Nucleus accumbens (tissue), 56 donors: ENCODE results near the gene NAT9.

Source experiments
- DNase-seq, 56 donors: peaks; one replicate each; lab custom pipeline; 2025; lab: John Stamatoyannopoulos, UW

The NAT9 gene

DNA sequence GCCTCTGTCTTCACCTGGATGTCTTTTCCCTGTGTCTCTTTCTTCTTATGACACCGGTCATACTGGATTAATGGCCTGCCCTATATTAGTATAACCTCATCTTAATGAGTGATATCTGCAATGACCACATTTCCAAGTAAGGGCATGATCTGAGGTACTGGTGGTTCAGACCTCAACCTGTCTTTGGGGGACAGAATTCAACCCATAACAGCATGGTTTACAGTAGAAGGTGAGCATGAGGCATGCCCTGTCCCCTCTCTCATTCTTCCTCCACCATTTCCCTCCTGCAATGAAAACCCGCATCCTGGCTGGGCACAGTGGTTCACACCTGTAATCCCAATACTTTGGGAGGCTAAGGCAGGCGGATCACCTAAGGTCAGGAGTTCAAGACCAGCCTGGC lies 41.9 kb downstream of the NAT9 start:
- DNase-seq, result no peak

DNA sequence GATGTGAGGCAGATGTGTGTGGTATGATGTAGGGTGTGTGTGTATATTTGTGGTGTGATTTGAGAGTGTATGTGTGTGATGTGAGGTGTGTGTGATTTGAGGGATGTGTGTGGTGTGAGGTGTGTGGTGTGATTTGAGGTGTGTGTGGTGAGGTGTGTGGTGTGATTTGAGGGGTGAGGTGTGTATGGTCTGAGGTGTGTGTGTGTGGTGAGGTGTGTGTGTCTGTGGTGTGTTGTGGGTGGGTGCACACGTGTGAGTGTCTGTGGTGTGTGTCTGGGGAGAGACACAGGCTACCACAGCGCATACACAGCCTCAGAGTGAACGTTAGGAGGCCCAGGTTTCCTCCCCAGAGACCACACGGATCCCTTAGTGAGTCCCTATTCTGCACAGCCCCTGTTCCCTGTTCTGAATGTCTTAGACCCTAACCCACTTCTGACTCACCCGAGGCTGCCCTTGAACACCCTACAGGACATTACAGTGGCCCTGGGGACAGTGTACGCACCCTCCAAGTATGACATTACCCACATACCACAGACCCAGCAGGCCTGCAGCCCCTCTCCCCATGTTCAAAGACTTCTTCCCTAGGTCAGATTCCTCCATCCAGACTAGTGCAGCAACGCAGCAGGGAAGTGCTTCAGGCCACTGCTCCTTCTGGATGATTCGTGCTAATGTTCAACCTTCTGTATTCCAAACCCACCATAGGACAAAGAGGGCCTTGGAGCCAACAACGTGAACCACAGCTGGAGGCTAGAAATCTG lies 42.6 kb downstream of the NAT9 start:
- DNase-seq, result no peak

DNA sequence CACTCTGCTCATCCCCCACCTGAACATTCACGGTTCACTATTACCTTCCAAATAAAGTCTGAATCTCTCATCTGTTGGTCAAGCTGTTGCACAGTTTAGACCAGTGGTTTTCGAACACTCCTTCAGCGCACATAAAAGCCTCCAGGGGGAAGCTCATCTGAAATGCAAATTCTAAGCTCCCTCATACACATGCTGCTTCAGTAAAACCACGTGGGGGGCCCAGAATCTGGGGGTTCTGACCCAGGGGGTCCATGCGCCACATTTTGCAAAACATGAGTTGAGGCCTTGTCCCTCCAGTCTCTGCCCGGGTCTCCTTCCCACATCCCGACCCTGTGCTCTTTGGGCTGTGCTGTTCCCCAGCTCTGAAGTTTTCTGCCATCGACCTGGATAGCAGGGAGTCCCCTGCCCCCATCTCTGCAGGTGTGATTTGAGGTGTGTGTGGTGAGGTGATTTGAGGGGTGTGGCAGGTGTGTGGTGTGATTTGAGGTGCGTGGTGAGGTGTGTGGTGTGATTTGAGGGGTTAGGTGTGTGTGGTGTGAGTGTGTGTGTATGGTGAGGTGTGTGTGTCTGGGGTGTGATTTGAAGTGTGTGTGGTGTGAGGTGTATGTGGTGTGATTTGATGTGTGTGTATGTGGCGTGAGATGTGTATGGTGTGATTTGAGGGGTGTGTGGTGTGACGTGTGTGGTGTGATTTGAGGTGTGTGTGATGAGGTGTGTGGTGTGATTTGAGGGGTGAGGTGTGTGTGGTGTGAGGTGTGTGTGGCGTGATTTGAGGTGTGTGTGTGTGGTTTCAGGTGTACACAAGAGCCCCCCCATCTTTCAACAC lies 43.9 kb downstream of the NAT9 start:
- no peak for DNase-seq

DNA sequence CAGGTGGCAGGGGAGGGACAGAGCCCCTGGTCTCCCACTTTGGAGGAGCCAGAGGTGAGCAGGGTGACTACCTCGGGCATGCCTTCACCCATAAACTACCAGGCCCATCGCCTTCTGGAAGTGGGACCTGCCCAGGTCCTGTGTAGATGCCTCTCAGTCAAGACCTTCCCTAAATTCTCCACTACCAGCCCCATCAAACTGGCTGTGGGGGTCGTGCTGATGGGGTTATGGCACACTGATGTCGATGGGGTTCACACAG lies 44.9 kb downstream of the NAT9 start:
- no peak for DNase-seq

DNA sequence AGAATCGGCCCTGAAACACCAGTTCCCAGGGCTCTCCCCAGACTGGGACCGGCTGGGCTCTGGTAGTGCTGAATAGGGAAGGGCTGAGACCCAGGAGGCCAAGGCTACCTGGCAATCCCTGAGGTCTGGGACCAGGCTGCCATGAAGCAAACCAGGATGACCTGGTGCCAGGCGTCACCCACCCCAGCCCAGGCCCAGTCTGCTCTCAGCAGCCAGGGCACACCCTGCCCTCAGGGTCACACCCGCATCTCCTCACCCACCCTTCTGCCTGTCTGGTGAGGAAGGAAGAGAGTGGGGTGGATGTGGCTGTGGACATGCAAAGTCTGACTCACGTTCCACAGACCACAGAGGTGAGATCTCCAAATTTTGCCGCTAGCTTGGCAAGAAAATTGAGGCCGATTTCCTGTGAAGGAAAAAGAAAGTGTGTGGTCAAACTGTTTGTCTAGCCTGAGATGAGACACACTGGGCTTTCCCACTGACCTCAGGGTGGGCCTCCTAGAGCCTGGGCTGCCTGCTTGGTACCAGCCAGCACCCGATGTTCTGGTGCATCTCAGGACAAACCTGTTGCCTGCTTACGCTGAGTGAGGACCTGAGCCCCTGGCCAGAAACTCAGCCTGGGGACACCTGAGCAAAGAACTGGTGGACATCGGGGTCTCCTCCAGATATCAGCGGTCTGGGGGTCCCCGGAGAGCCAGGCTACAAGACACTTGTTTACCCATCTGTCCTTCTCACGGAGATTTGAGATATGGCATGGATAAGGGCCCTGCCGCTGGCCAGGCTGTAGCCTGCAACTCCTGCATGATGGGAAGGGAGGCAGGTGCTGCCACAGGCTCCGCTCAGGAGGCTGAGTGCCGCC lies 45.4 kb downstream of the NAT9 start:
- no peak for DNase-seq

DNA sequence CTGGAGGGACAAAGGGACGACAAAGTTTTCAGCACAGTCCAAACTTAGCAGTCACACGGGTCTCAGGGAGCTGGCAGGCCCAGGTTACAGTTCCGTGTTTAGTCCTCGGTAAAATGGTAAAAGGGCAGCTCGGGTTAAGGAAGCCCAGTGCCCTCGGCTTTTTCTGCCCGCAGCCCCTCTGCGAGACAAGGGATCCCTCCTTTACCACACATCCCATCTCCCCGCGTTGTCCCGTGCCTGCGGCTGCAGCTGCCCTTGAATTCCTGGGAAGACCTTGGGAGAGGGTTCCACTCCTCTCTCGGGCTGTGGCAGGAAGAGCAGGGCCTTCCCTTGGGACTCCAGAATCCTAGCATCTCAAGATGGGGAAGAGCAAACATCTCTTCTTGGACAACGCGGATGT lies 46.3 kb downstream of the NAT9 start:
- DNase-seq, result no peak

DNA sequence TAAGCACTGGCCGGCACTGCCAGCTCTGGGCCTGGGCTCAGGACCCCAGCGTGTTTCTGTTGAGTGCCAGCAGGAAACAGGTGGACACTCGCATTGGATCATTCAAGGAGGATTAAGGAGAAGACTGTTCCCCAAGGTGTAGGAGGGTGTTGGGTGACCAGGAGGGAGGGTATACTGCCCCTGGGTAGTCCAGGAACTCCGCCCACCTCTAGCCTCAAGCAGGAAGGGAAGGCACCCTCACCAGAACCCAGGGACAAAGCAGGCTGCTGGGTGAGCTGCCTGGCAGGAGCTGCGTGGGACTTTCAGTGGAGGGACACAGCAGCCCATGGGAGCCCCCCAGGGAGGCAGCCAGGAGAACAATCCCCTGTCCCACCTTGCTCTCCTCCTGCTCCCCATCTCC lies 46.8 kb downstream of the NAT9 start:
- no peak for DNase-seq

DNA sequence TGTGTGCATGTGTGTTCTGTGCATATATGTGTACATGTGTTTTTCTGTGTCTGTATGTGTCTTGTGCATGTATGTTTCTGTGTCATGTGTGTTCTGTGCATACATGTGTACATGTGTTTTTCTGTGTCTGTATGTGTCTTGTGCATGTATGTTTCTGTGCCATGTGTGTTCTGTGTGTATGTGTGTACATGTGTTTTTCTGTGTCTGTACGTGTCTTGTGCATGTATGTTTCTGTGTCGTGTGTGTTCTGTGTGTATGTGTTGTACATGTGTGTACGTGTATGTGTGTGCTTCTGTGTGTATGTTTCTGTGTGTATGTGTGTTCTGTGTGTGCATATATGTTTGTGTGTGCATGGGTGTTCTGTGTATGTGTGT lies 47.5 kb downstream of the NAT9 start:
- DNase-seq, result no peak

DNA sequence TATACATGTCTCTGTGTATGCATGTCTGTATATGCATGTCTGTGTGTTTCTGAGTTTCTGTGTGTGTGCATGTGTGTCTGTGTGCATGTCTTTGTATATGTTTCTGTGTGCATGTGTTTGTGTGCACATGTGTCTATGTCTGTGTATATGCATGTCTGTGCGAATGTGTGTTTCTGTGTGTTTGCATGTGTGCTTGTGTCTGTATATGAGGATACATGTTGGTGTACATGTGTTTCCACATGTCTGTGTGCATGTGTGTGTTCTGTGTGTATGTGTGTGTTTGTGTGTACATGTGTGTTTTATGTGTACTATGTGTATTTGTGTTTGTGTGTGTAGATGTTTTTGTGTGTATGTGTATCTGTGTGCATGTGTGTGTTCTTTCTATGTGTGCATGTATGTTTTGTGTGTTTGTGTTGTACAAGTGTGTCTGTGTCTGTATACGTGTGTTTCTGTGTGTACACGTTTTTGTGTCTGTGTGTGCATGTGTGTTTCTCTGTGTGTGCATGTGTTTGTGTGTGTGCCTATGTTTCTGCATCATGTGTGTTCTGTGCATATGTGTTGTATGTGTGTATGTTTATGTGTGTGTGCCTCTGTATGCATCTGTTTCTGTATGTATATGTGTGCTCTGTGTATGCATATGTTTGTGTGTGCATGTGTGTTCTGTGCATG lies 48.0 kb downstream of the NAT9 start:
- DNase-seq, result no peak

DNA sequence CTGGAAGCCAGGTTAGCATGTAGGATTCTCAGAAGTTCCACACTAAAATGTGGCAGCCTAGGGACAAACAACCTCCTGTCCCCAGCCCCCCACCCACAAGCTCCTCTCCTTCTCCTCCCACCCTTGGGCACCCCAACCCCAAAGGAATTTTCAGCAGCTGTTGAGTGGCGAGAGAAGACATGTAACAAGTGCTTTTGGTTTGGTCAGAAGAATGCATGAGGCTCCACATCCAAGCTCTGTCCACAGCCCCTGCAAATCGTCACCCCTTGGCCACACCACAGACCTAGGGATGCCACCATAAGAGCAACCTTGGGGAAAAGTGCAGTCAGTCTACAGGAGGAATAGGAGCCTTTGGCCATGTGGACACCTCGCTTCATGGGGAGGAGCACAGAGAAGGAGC lies 51.0 kb downstream of the NAT9 start:
- DNase-seq, result no peak

DNA sequence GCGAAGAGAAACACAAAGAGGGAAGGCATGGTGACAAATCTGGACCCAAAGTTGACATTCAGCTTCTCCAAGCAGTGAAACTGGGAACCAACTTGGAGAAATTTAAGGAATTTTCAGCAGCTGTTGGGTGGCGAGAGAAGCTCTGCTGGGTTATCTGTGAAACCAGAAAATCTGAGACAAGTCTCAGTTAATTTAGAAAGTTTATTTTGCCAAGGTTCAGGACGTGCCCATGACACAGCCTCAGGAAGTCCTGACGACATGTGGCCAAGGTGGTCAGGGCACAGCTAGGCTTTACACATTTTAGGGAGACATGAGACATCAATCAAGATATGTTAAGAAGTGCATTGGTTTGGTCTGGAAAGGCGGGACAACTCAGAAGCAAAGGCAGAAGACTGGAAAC lies 52.3 kb downstream of the NAT9 start:
- no peak for DNase-seq

DNA sequence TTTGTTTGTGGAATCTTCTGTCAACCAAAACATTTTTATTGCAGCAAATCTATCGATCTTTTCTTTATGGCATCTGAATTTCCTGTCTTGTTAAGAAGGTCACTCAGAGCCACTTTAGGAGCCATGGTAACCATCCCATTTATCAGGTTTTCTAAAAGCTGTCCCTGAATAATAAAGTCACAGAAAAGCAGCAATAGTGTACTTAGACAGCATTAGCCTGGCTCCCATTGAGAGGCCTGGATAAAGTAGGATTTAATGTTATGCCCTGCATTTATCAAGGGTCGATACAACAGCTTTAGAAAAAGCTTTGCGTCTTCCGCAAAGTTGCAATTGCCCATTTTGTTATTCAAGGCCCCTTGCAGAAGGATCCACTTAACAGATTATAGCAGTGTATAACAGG lies 53.4 kb downstream of the NAT9 start:
- DNase-seq, result no peak
